Measurements from ENCODE around the gene NEURL1. TPM values are rescaled to one million over a fixed set of nuclear protein-coding genes. Genes with fewer than 3 reads are reported as not detected.

NEURL1 gene
- total RNA-seq, 1 donor from 2014 or later: 0.93 TPM

DNA sequence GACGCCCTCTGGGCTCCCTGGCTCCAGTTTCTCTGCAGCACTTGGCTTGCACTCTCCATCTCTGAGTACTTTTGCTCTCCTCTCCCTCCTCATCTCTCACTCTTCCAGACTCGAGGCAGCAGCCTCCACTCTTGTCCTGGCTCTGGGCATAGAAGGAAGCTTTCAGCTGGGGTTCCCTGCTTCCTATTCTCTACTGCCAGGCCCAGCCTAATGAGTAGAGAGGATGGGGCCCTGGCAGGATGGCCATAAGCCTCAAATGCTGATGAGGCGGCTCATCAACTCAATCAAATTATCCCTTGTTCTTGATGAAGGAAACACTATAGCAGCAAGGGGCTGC is 55.8 kb downstream of the NEURL1 start:
- ATAC-seq (ENCODE audit: low read depth) (no peak), DNase-seq (no peak)
- Mint-ChIP-seq H3K4me3 (no peak overlapping the region), H3K27ac (no peak overlapping the region), H3K9me3 (peaks cover 3% of the 10 kb centered on the region), H3K36me3 (ENCODE audit: low read depth) (no peaks in the 10 kb centered on the region), H3K4me1 (peaks cover 13% of the 10 kb centered on the region), H3K27me3 (peaks cover 10% of the 10 kb centered on the region)
- TF ChIP-seq, protein P1, sequence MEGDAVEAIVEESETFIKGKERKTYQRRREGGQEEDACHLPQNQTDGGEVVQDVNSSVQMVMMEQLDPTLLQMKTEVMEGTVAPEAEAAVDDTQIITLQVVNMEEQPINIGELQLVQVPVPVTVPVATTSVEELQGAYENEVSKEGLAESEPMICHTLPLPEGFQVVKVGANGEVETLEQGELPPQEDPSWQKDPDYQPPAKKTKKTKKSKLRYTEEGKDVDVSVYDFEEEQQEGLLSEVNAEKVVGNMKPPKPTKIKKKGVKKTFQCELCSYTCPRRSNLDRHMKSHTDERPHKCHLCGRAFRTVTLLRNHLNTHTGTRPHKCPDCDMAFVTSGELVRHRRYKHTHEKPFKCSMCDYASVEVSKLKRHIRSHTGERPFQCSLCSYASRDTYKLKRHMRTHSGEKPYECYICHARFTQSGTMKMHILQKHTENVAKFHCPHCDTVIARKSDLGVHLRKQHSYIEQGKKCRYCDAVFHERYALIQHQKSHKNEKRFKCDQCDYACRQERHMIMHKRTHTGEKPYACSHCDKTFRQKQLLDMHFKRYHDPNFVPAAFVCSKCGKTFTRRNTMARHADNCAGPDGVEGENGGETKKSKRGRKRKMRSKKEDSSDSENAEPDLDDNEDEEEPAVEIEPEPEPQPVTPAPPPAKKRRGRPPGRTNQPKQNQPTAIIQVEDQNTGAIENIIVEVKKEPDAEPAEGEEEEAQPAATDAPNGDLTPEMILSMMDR (IDR thresholded peaks at IDR 0.05): no peak
- ChIA-PET POLR2A (no interaction called here), CTCF (no interaction called here)
- intact Hi-C loops (cut with micrococcal nuclease): no loop called here

DNA sequence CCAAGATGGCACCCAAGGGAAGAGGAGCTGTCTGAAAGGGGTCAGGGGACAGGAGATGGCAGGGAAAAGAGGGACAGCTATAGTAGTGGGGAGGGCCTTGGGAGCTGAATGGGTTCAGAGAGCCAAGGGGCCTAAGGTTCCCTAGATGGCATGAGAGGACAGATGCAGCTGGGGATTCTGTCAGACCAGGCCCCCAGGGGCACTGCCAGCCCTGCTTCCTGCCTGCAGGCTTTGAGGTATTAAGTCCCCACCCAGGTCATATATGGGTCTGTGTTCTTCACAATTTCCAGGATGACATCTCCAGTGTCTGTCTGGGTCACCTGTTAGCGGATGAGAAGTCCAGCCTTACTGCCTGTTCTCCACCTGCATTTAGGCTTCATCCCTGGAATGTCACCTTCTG is 56.7 kb downstream of the NEURL1 start:
- DNase-seq: no peak
- Mint-ChIP-seq H3K27ac (no peak overlapping the region), H3K9me3 (peaks cover 3% of the 10 kb centered on the region), H3K4me1 (peaks cover 17% of the 10 kb centered on the region), H3K4me3 (no peak overlapping the region), H3K36me3 (ENCODE audit: low read depth) (no peaks in the 10 kb centered on the region), H3K27me3 (peaks cover 16% of the 10 kb centered on the region)
- intact Hi-C loops (cut with micrococcal nuclease): no loop called here
- TF ChIP-seq, protein P1 (IDR thresholded peaks at IDR 0.05): no peak
- CTCF ChIA-PET: no interaction called here
- ATAC-seq (ENCODE audit: low read depth): no peak
- POLR2A ChIA-PET: no interaction called here

DNA sequence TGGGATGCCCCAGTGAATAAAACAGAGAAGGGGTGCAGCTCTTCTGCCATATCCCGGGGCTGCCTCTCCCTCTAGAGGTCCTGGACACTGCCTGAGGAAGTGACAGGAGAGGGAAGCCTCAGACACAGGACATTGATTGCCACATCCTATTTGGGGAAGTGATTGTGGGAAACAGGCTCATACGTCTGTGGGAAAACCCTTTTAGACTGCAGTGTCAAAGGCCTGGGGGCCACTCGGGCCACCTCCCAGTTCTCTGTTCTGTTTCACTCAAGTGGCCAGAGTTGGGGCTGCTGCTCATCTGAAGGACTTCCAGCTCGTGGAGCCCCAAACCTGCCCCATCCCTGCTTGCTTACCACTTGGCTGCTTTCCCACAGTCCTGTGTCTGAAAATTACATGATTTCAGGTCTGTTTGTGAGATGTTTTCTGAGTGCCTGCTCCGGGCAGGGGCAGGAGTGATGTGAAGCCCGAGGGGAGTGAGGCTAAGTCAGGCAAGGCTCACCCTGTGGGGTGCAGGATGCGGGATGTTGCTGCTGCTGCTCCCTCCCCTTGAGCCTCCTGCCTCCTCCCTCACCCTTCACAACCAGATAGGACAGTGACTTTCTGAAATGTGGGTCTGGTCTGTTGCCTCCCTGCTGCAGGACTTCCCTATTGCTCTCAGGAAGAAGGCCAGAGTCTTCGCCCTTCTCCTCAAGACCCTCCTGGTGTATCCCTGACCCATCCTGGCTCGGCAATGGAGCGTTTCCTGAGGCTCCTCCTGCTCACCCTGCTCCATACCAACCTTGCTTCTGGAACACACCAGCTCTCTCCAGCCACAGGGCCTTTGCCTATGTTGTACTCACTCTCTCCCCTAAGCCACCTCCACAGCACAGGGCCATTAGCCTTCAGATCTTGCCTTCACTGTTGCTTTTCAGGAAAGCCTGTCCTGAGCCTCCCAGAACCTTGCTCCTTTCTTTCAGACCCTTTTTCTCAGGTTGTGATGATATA is 58.4 kb downstream of the NEURL1 start:
- ATAC-seq (ENCODE audit: low read depth): no peak

DNA sequence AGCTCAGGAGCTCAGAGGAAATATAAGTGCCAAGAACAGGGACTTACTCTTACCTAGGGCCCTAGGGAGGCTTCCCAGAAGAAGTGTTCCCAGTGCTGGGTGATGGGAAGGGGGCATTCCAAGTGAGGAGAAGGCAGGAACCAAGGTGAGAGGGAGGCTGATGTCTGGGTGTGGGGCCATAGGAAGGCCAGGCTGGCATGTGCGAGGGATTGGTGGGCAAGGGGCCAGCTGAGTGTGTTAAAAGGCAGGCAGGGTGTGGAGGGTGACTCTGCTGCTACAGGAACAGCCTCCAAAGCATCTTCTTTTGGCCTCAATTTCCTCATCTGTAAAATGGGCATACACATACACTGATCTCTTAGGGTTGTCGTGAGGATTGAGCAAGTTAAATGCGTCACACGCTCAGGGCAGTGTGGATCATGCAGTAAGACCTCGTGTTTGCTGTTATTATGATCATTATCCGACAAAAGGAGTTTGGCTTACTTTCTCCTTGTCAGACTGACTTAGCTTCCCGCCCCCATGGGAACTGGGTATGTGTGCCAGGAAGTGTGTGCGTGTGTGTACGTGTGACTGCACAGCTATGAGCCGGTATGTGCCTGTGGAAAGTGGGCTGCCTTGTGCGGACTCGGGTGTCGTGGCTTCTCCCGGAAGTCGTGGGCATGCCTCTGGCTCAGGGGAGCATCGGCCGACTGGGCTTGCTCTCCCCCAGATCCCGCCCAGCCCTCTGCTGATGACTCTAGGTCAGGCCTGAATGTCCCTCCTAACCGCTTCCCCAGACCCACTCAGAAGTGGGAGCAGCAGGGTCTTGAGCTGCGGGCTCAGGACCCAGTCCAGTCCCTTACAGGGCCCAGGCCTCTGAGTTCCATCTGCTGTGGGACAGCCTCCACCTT is 59.6 kb downstream of the NEURL1 start:
- ChIA-PET POLR2A (no interaction called here), CTCF (no interaction called here)
- Mint-ChIP-seq H3K27me3 (peaks cover 28% of the 10 kb centered on the region), H3K27ac (no peak overlapping the region), H3K36me3 (ENCODE audit: low read depth) (no peaks in the 10 kb centered on the region), H3K4me1 (peaks cover 7% of the 10 kb centered on the region), H3K4me3 (no peak overlapping the region), H3K9me3 (peaks cover 3% of the 10 kb centered on the region)
- intact Hi-C loops (cut with micrococcal nuclease): no loop called here
- TF ChIP-seq, protein P1 (IDR thresholded peaks at IDR 0.05): no peak
- no peak for DNase-seq
- ATAC-seq (ENCODE audit: low read depth): no peak

More for the DNA sequence above, 58.4 kb downstream of the NEURL1 start:
- peaks cover 17% of the 10 kb centered on the region for H3K4me1 Mint-ChIP-seq
- CTCF ChIA-PET: no interaction called here
- POLR2A ChIA-PET: interaction anchor here (0.7 kb wide), 1 partner anchor 37 kb away, joined by 6 read pairs; no protein-coding TSS in a partner anchor
- no peak overlapping the region for H3K27ac Mint-ChIP-seq
- H3K27me3 Mint-ChIP-seq: peaks cover 26% of the 10 kb centered on the region
- intact Hi-C loops (cut with micrococcal nuclease): no loop called here
- DNase-seq: no peak
- peaks cover 3% of the 10 kb centered on the region for H3K9me3 Mint-ChIP-seq
- no peaks in the 10 kb centered on the region for H3K36me3 Mint-ChIP-seq (ENCODE audit: low read depth)
- H3K4me3 Mint-ChIP-seq: no peak overlapping the region
- TF ChIP-seq, protein P1 (IDR thresholded peaks at IDR 0.05): no peak
